ENCODE data around the gene KDM4D. TPM values are rescaled to one million over a fixed set of nuclear protein-coding genes. Genes with fewer than 3 reads are reported as not detected.

Gene KDM4D
- total RNA-seq, 4 donors from 2014 or later = 0.67 to 0.89 (median 0.79) TPM

DNA sequence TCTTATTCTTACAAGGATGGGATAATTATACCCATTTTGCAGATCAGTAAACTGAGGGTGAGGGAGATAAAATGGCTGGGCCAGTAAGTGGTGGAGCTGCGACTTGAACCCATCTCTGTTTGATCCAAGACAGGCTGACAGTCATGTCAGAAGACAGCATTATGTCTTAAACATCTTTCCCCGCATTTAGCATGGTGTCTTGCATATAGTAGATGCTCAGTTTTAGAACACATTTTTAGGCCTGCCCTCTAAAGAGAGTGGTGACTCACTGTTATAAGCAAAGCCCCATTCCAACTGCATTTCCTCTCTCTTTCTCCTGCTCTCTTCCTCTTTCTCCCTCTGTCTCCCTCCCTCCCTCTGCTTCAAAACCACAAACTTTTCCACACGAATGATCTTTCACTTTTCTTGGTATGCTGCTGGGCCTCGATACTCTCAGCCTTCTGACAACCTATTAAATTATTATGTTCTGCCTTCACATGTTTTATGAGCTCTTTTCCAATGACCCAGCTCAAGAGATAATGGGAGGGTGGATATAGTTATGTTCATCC is 25.4 kb upstream of the KDM4D start:
- 68 to 77% methylated on average over 4 of the region's 4 CpGs for WGBS, 2 donors (ENCODE audit: low coverage in 1 of 2)
- Histone ChIP-seq H3K4me3 (no peak overlapping the region), H3K36me3 (no peaks in the 10 kb centered on the region), H3K27ac (no peak overlapping the region), H3K4me1 (no peaks in the 10 kb centered on the region), H3K27me3 (no peaks in the 10 kb centered on the region), H3K9me3 (no peaks in the 10 kb centered on the region)
- TF ChIP-seq POLR2A (IDR thresholded peaks at IDR 0.05) (no peak), POLR2AphosphoS5 (IDR thresholded peaks at IDR 0.05) (no peak), EP300 (IDR thresholded peaks at IDR 0.05) (no peak)
- TF ChIP-seq, protein P1, sequence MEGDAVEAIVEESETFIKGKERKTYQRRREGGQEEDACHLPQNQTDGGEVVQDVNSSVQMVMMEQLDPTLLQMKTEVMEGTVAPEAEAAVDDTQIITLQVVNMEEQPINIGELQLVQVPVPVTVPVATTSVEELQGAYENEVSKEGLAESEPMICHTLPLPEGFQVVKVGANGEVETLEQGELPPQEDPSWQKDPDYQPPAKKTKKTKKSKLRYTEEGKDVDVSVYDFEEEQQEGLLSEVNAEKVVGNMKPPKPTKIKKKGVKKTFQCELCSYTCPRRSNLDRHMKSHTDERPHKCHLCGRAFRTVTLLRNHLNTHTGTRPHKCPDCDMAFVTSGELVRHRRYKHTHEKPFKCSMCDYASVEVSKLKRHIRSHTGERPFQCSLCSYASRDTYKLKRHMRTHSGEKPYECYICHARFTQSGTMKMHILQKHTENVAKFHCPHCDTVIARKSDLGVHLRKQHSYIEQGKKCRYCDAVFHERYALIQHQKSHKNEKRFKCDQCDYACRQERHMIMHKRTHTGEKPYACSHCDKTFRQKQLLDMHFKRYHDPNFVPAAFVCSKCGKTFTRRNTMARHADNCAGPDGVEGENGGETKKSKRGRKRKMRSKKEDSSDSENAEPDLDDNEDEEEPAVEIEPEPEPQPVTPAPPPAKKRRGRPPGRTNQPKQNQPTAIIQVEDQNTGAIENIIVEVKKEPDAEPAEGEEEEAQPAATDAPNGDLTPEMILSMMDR (IDR thresholded peaks at IDR 0.05) = no peak
- ATAC-seq = no peak

DNA sequence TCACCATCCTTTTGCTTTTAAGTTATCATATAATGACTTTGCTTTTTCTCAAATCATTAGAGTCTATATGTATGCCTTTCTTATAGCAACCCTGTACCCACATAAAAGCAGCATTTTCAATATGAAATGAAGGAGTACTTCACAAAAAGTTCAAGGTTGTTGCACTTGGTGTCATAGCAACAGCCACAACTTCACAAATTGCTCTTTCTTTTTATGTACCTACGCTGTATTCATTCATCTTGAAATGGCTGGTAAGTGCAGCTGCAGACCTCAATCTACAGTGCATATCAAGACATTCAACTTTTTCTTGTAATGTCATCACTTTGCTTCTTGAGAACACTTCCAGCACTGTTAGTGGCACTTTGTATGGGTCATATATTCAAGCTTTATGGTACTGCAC is 18.8 kb upstream of the KDM4D start:
- no peak overlapping the region for H3K27ac ChIP-seq
- H3K9me3 ChIP-seq = no peaks in the 10 kb centered on the region
- no peak overlapping the region for H3K4me3 ChIP-seq
- peaks cover 0 to 8% (median 0%) of the 10 kb centered on the region in 3 donors for H3K4me1 ChIP-seq
- no peak for TF ChIP-seq EP300 (IDR thresholded peaks at IDR 0.05)
- TF ChIP-seq POLR2AphosphoS5 (IDR thresholded peaks at IDR 0.05) = no peak
- TF ChIP-seq, protein P1 (IDR thresholded peaks at IDR 0.05) = no peak
- no peak for TF ChIP-seq POLR2A (IDR thresholded peaks at IDR 0.05)
- no peak for ATAC-seq
- no peaks in the 10 kb centered on the region for H3K27me3 ChIP-seq
- peaks cover 0 to 16% of the 10 kb centered on the region in 2 donors for H3K36me3 ChIP-seq
- WGBS, 2 donors (ENCODE audit: low coverage in 1 of 2) = 27 to 92% methylated on average over 1 of the region's 1 CpG

DNA sequence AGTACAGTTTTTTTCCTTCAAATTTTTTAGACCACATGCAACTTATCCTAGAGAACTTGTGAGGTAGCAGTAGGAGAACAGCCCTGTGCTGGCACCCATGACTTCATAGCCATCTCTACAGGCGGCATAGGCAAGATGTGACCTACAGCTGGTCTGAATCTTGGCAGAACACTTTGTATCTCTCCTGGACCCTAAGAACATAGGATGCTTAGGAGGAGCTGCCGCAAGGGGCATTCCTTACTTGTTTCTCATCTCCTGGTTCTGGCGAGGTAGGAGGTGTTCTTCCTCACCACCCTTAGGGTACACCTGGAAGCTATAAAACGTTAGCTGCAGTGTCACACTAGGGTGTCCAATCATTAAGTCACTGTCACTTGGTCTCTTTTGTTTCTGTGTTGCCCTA is 16.5 kb upstream of the KDM4D start:
- H3K27me3 ChIP-seq = no peaks in the 10 kb centered on the region
- TF ChIP-seq POLR2A (IDR thresholded peaks at IDR 0.05) (no peak), POLR2AphosphoS5 (IDR thresholded peaks at IDR 0.05) (no peak), EP300 (IDR thresholded peaks at IDR 0.05) (no peak)
- TF ChIP-seq, protein P1 (IDR thresholded peaks at IDR 0.05) = no peak
- ATAC-seq = no peak
- no peaks in the 10 kb centered on the region for H3K9me3 ChIP-seq
- H3K4me3 ChIP-seq = no peak overlapping the region
- WGBS, 2 donors (ENCODE audit: low coverage in 1 of 2) = 33 to 42% methylated on average over 3 of the region's 4 CpGs
- no peak overlapping the region for H3K27ac ChIP-seq
- peaks cover 0 to 38% of the 10 kb centered on the region in 2 donors for H3K36me3 ChIP-seq
- H3K4me1 ChIP-seq = peaks cover 0 to 8% (median 0%) of the 10 kb centered on the region in 3 donors

DNA sequence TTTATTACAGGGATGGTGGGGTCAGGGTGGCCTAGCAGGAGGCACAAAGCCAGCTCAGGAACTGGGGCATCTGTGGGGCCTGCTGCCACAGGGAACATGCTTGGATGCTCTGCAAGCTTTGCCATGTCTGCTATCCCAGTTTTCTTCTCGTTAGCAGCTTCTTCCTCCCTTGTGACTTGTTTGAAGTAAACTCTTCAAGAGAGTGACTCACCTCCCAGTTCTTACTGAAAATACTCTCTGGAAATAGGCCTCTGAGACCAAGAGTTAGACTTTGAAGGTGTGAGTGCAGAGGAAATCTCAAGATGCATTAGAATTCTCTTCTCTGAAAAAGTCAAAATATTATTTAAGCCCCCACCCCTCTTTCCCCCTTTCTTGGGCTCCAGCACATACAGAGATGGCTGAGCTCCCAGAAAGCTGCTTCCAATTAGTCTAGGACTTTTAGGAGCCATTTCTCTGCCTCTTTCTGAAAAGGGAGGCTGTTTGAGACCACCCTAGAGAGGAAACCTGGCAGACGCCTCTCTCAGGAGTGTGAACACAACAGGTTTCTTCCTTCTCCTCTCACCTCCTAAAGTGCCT is 15.3 kb upstream of the KDM4D start:
- 11 to 50% methylated on average over 1 to 2 of the region's 2 CpGs for WGBS, 2 donors (ENCODE audit: low coverage in 1 of 2)
- Histone ChIP-seq H3K4me1 (peaks cover 0 to 8% (median 0%) of the 10 kb centered on the region in 3 donors), H3K27ac (peak overlapping the region in 1 of 4 donors; percentile 42), H3K9me3 (no peaks in the 10 kb centered on the region), H3K4me3 (no peak overlapping the region), H3K36me3 (peaks cover 9 to 50% of the 10 kb centered on the region in 2 donors), H3K27me3 (no peaks in the 10 kb centered on the region)
- no peak for ATAC-seq
- TF ChIP-seq, protein P1 (IDR thresholded peaks at IDR 0.05) = no peak
- TF ChIP-seq POLR2AphosphoS5 (IDR thresholded peaks at IDR 0.05) (no peak), POLR2A (IDR thresholded peaks at IDR 0.05) (no peak)

DNA sequence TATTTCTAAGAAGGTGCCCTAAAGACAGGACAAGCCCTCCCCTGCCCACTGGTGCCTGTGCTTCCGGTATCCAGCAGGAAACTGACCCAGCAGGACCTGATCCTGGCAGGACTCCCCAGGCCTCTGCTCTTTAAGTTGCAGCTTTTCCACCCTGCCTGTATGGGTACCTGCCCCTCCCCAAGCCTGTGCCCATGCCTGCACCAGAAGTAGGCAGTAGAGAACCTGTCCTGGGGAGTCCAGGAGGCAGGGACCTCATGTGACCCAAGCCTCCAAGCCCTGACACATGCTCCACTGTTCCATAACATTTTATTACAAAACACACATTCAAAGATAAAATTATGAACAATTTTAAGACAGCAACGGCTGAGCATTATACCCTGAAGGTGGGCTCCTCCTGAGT is 14.3 kb upstream of the KDM4D start:
- Histone ChIP-seq H3K4me3 (no peak overlapping the region), H3K9me3 (no peaks in the 10 kb centered on the region), H3K36me3 (peaks cover 9 to 60% of the 10 kb centered on the region in 2 donors), H3K27ac (no peak overlapping the region), H3K27me3 (no peaks in the 10 kb centered on the region), H3K4me1 (peaks cover 0 to 8% (median 0%) of the 10 kb centered on the region in 3 donors)
- WGBS, 2 donors (ENCODE audit: low coverage in 1 of 2) = 67 to 71% methylated on average over 1 of the region's 2 CpGs
- ATAC-seq = no peak
- TF ChIP-seq POLR2A (IDR thresholded peaks at IDR 0.05) (no peak), POLR2AphosphoS5 (IDR thresholded peaks at IDR 0.05) (no peak), EP300 (IDR thresholded peaks at IDR 0.05) (no peak)
- TF ChIP-seq, protein P1 (IDR thresholded peaks at IDR 0.05) = no peak
